Right lung (tissue), 5 donors: ENCODE data around the gene RHOBTB3. TPM values are rescaled to one million over a fixed set of nuclear protein-coding genes. Genes with fewer than 3 reads are reported as not detected.

Source experiments
- DNase-seq, 2 donors: peaks; one replicate each; pipeline ENCODE4 v3.0.0-alpha.2; 2013
- polyA plus RNA-seq, 5 donors: library from polyadenylated mRNA; unstranded; fragments of 120-200 nt; gene quantifications; one replicate each; pipeline versions ENCODE4 v1.2.1 to v1.2.3, GENCODE V29; 2013; ENCODE audit warnings: inconsistent platforms in 1 of 5, low replicate concordance in 1 of 5; ENCODE audit not compliant: insufficient read length in 5 of 5, insufficient read depth in 1 of 5

The RHOBTB3 gene
- polyA plus RNA-seq, 5 donors, result 38.8 to 71.9 (median 69.6) TPM

- no peak for DNase-seq
These were observed 1.8 kb upstream of the RHOBTB3 start for GRCh38 chr5:95729115-95730010.

- DNase-seq, result no peak
These were observed 980 bp upstream of the RHOBTB3 start for GRCh38 chr5:95730011-95730700.

- peak in 1 of 2 donors; percentile 53 for DNase-seq
These were observed 727 bp downstream of the RHOBTB3 start for GRCh38 chr5:95731571-95732554.

GRCh38 chr5:95733107-95733665, 2.0 kb downstream of the RHOBTB3 start:
- DNase-seq, result no peak

GRCh38 chr5:95734187-95734586, 3.1 kb downstream of the RHOBTB3 start:
- no peak for DNase-seq

GRCh38 chr5:95734906-95735305, 3.8 kb downstream of the RHOBTB3 start:
- DNase-seq, result peak in 1 of 2 donors; percentile 63

GRCh38 chr5:95735406-95735805, 4.3 kb downstream of the RHOBTB3 start:
- no peak for DNase-seq

GRCh38 chr5:95738072-95738471, 6.9 kb downstream of the RHOBTB3 start:
- no peak for DNase-seq

GRCh38 chr5:95738834-95739233, 7.7 kb downstream of the RHOBTB3 start:
- DNase-seq, result no peak

GRCh38 chr5:95739857-95740256, 8.7 kb downstream of the RHOBTB3 start:
- no peak for DNase-seq

- no peak for DNase-seq
These were observed 10.3 kb downstream of the RHOBTB3 start for GRCh38 chr5:95741458-95741857.

GRCh38 chr5:95743232-95743631, 12.1 kb downstream of the RHOBTB3 start:
- DNase-seq, result no peak

- DNase-seq, result no peak
These were observed 12.7 kb downstream of the RHOBTB3 start for GRCh38 chr5:95743877-95744276.

- DNase-seq, result no peak
These were observed 15.1 kb downstream of the RHOBTB3 start for GRCh38 chr5:95746194-95746593.

GRCh38 chr5:95746722-95747679, 15.9 kb downstream of the RHOBTB3 start:
- DNase-seq, result no peak

GRCh38 chr5:95748133-95748532, 17.0 kb downstream of the RHOBTB3 start:
- DNase-seq, result no peak

GRCh38 chr5:95754545-95754944, 23.4 kb downstream of the RHOBTB3 start:
- no peak for DNase-seq

GRCh38 chr5:95759005-95759404, 27.9 kb downstream of the RHOBTB3 start:
- DNase-seq, result no peak

- DNase-seq, result no peak
These were observed 28.5 kb downstream of the RHOBTB3 start for GRCh38 chr5:95759634-95760033.
